ENCODE measurements around the gene SMARCD2.

DNA sequence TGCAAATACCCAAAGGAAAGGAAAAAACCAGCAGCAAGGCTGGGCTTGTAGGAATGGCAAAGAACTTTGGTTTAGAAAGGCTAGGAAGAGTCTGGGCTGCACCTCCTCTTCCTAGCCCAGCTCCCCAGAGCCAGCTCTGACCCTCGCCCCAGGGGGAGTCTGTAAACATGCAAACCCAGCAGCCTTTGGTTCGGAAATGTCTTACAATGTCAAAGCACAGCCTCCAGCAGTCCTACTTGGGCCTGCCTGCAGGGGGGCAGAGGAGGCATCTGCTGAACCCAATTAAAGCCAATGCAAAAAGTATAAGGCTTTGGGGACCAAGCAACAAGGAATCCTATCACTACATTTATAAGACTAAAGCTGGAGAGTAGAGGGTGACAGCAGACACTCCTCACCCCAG is 10.0 kb downstream of the SMARCD2 start:
- TF ChIP-seq ZBTB7A (IDR thresholded peaks at IDR 0.05; ENCODE audit: low read depth): no peak
- TF ChIP-seq, protein P1, sequence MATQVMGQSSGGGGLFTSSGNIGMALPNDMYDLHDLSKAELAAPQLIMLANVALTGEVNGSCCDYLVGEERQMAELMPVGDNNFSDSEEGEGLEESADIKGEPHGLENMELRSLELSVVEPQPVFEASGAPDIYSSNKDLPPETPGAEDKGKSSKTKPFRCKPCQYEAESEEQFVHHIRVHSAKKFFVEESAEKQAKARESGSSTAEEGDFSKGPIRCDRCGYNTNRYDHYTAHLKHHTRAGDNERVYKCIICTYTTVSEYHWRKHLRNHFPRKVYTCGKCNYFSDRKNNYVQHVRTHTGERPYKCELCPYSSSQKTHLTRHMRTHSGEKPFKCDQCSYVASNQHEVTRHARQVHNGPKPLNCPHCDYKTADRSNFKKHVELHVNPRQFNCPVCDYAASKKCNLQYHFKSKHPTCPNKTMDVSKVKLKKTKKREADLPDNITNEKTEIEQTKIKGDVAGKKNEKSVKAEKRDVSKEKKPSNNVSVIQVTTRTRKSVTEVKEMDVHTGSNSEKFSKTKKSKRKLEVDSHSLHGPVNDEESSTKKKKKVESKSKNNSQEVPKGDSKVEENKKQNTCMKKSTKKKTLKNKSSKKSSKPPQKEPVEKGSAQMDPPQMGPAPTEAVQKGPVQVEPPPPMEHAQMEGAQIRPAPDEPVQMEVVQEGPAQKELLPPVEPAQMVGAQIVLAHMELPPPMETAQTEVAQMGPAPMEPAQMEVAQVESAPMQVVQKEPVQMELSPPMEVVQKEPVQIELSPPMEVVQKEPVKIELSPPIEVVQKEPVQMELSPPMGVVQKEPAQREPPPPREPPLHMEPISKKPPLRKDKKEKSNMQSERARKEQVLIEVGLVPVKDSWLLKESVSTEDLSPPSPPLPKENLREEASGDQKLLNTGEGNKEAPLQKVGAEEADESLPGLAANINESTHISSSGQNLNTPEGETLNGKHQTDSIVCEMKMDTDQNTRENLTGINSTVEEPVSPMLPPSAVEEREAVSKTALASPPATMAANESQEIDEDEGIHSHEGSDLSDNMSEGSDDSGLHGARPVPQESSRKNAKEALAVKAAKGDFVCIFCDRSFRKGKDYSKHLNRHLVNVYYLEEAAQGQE (IDR thresholded peaks at IDR 0.05; ENCODE audit: low read depth): no peak
- no peak for TF ChIP-seq RAD21 (IDR thresholded peaks at IDR 0.05; ENCODE audit: low read depth)
- TF ChIP-seq FOXM1 (IDR thresholded peaks at IDR 0.05; ENCODE audit: borderline replicate concordance, low read depth): no peak
- no peak for TF ChIP-seq YY1 (IDR thresholded peaks at IDR 0.05; ENCODE audit: low read depth)

Measured in Ishikawa (cell line).